ENCODE data around the gene DOCK9.

DNA sequence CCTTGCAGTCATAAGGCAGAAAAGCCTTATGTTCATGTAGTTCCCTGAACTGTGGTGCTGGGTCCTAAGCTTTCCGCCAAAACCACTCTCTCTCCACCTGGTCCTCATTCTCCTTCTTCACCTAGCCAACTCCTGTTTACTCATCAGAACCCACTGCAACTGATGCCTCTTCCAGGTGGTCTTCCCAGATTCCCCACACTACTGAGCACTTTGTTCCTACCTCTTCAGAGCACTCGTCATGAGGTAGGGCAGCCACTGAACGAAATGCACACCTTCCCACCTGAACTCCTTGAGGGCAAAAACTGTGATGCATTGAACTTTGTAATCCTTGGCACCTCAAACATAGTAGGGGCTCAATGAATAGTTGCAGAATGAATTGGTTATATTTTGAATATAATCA is 100.4 kb downstream of the DOCK9 start:
- TF ChIP-seq CTCF (IDR thresholded peaks at IDR 0.05) = no peak
- TF ChIP-seq JUND (IDR thresholded peaks at IDR 0.05) = no peak
- no peak for TF ChIP-seq RCOR1 (IDR thresholded peaks at IDR 0.05; ENCODE audit: low read length)
- no peak for TF ChIP-seq RFX5 (IDR thresholded peaks at IDR 0.05; ENCODE audit: low read length)
- TF ChIP-seq CHD2 (IDR thresholded peaks at IDR 0.05; ENCODE audit: low read length, partially characterized antibody) = no peak
- TF ChIP-seq, protein P1, sequence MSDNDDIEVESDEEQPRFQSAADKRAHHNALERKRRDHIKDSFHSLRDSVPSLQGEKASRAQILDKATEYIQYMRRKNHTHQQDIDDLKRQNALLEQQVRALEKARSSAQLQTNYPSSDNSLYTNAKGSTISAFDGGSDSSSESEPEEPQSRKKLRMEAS (IDR thresholded peaks at IDR 0.05; ENCODE audit: low read depth) = no peak
- TF ChIP-seq TAF1 (IDR thresholded peaks at IDR 0.05; ENCODE audit: borderline replicate concordance, low read depth, low read length) = no peak
- no peak for TF ChIP-seq POLR2AphosphoS5 (IDR thresholded peaks at IDR 0.05; ENCODE audit: low read depth, low read length)
- TF ChIP-seq EZH2phosphoT487 (IDR thresholded peaks at IDR 0.05; ENCODE audit: borderline replicate concordance, low read depth) = no peak
- no peak for TF ChIP-seq TCF12 (IDR thresholded peaks at IDR 0.05)
- TF ChIP-seq FOXJ3 (CRISPR knock-in tag; IDR thresholded peaks at IDR 0.05) = no peak

Measured in SK-N-SH (cell line).